Measurements from ENCODE around the gene DNPH1. TPM values are rescaled to one million over a fixed set of nuclear protein-coding genes. Genes with fewer than 3 reads are reported as not detected.
A peak's percentile ranks its signal among the peaks of the same experiment; 100 is the strongest.

DNPH1 gene
- total RNA-seq, 1 experiment from 2014 or later: 91.0 TPM

- POLR2A ChIA-PET: interaction anchor here (0.7 to 3.2 kb wide), 12 partner anchors 9 to 389 kb away, joined by 3 to 35 read pairs (median 4); partner anchors contain the start of genes CUL7, DNPH1, RRP36 and SRF
- Mint-ChIP-seq H3K9me3 (ENCODE audit: unreplicated experiment) (no peaks in the 10 kb centered on the region), H3K27me3 (ENCODE audit: insufficient read depth, unreplicated experiment) (no peaks in the 10 kb centered on the region), H3K4me3 (ENCODE audit: unreplicated experiment) (peak overlapping the region; percentile 85), H3K27ac (ENCODE audit: low read depth, unreplicated experiment) (peak overlapping the region; percentile 49), H3K4me1 (ENCODE audit: insufficient read depth, unreplicated experiment) (peaks cover 44% of the 10 kb centered on the region), H3K36me3 (ENCODE audit: insufficient read depth, unreplicated experiment) (peaks cover 71% of the 10 kb centered on the region)
- intact Hi-C loops (cut with micrococcal nuclease): no loop called here
- no TSS peak for BruUV-seq (replicated peaks)
- TF ChIP-seq, protein P1, sequence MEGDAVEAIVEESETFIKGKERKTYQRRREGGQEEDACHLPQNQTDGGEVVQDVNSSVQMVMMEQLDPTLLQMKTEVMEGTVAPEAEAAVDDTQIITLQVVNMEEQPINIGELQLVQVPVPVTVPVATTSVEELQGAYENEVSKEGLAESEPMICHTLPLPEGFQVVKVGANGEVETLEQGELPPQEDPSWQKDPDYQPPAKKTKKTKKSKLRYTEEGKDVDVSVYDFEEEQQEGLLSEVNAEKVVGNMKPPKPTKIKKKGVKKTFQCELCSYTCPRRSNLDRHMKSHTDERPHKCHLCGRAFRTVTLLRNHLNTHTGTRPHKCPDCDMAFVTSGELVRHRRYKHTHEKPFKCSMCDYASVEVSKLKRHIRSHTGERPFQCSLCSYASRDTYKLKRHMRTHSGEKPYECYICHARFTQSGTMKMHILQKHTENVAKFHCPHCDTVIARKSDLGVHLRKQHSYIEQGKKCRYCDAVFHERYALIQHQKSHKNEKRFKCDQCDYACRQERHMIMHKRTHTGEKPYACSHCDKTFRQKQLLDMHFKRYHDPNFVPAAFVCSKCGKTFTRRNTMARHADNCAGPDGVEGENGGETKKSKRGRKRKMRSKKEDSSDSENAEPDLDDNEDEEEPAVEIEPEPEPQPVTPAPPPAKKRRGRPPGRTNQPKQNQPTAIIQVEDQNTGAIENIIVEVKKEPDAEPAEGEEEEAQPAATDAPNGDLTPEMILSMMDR (IDR thresholded peaks at IDR 0.05; ENCODE audit: unreplicated experiment): no peak
- CTCF ChIA-PET: interaction anchor here (0.7 to 1.0 kb wide), 2 partner anchors 10 to 420 kb away, joined by 3 to 4 read pairs; no protein-coding TSS in a partner anchor
- no peak for DNase-seq (ENCODE audit: unreplicated experiment)
Measured at GRCh38 chr6:43181621-43181941, 47.7 kb downstream of the DNPH1 start.

GRCh38 chr6:43180985-43181384 is 48.3 kb downstream of the DNPH1 start:
- Mint-ChIP-seq H3K4me1 (ENCODE audit: insufficient read depth, unreplicated experiment) (peaks cover 39% of the 10 kb centered on the region), H3K27me3 (ENCODE audit: insufficient read depth, unreplicated experiment) (no peaks in the 10 kb centered on the region), H3K9me3 (ENCODE audit: unreplicated experiment) (no peaks in the 10 kb centered on the region), H3K36me3 (ENCODE audit: insufficient read depth, unreplicated experiment) (peaks cover 77% of the 10 kb centered on the region), H3K27ac (ENCODE audit: low read depth, unreplicated experiment) (peak overlapping the region; percentile 49), H3K4me3 (ENCODE audit: unreplicated experiment) (peak overlapping the region; percentile 85)
- intact Hi-C loops (cut with micrococcal nuclease): no loop called here
- ChIA-PET POLR2A (interaction anchor here (0.5 to 3.2 kb wide), 6 partner anchors 8 to 167 kb away, joined by 3 to 35 read pairs (median 4); partner anchors contain the start of genes KLHDC3 and SRF), CTCF (no interaction called here)
- no TSS peak for BruUV-seq (replicated peaks)
- TF ChIP-seq, protein P1 (IDR thresholded peaks at IDR 0.05; ENCODE audit: unreplicated experiment): no peak
- no peak for DNase-seq (ENCODE audit: unreplicated experiment)

- BruUV-seq (replicated peaks): no TSS peak
- no peaks in the 10 kb centered on the region for H3K27me3 Mint-ChIP-seq (ENCODE audit: insufficient read depth, unreplicated experiment)
- peaks cover 76% of the 10 kb centered on the region for H3K36me3 Mint-ChIP-seq (ENCODE audit: insufficient read depth, unreplicated experiment)
- no peak overlapping the region for H3K27ac Mint-ChIP-seq (ENCODE audit: low read depth, unreplicated experiment)
- H3K4me3 Mint-ChIP-seq (ENCODE audit: unreplicated experiment): no peak overlapping the region
- peaks cover 36% of the 10 kb centered on the region for H3K4me1 Mint-ChIP-seq (ENCODE audit: insufficient read depth, unreplicated experiment)
- H3K9me3 Mint-ChIP-seq (ENCODE audit: unreplicated experiment): no peaks in the 10 kb centered on the region
- DNase-seq (ENCODE audit: unreplicated experiment): no peak
- TF ChIP-seq, protein P1 (IDR thresholded peaks at IDR 0.05; ENCODE audit: unreplicated experiment): no peak
- POLR2A ChIA-PET: interaction anchor here (3.2 kb wide), 1 partner anchor 8 kb away, joined by 35 read pairs; the partner anchor contains the start of gene SRF
- CTCF ChIA-PET: interaction anchor here (0.6 kb wide), 1 partner anchor 49 kb away, joined by 3 read pairs; no protein-coding TSS in a partner anchor
- intact Hi-C loops (cut with micrococcal nuclease): no loop called here
Measured at GRCh38 chr6:43180058-43180457, 49.2 kb downstream of the DNPH1 start.

DNA sequence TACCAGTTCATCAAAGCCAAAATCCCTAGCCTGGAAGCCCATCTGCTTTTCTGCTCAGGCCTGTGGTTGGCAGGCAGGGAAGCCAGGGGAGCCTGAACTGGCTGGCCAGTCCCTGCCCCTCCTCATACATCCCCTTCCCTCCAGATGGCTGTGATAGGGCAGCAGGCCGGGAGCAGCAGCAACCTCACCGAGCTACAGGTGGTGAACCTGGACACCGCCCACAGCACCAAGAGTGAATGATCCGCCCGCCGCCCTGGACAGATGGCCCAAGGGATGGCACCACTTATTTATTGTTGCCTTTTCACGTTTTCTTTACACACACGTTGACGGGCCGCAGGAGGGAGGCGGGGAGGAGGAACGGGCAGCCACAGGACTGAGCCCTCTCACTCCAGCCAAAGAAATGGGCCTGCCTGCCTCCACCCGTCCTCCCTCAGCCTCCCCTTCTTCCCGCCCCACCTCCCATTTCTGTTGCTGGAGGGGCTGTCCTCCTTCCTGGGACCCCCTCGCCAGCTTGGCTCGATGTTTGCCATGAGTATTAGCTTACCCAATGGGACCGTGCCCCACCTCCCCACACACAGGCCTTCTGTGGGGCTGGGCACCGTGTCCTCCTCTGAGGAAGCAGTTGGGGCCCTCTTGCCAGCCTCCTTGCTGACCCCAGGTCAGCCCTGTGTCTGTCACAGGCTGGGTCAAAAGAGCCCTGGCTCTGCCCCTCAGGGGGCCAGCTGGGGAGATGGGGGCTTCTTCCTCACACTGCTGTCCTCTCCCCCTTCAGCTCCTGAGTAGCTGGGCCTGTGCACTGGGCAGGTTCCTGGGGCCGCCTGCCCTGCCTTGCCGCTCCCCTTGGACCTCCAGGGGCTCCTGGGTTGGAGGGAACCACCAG is 50.1 kb downstream of the DNPH1 start:
- Mint-ChIP-seq H3K4me1 (ENCODE audit: insufficient read depth, unreplicated experiment) (peaks cover 33% of the 10 kb centered on the region), H3K36me3 (ENCODE audit: insufficient read depth, unreplicated experiment) (peaks cover 74% of the 10 kb centered on the region), H3K27me3 (ENCODE audit: insufficient read depth, unreplicated experiment) (no peaks in the 10 kb centered on the region), H3K27ac (ENCODE audit: low read depth, unreplicated experiment) (no peak overlapping the region), H3K9me3 (ENCODE audit: unreplicated experiment) (no peaks in the 10 kb centered on the region), H3K4me3 (ENCODE audit: unreplicated experiment) (no peak overlapping the region)
- ChIA-PET POLR2A (no interaction called here), CTCF (interaction anchor here (0.5 kb wide), 1 partner anchor 298 kb away, joined by 5 read pairs; no protein-coding TSS in a partner anchor)
- BruUV-seq (replicated peaks): no TSS peak
- no peak for DNase-seq (ENCODE audit: unreplicated experiment)
- TF ChIP-seq, protein P1 (IDR thresholded peaks at IDR 0.05; ENCODE audit: unreplicated experiment): no peak
- intact Hi-C loops (cut with micrococcal nuclease): no loop called here
